HUES6 (cell line): ENCODE results near the gene WFDC13.

ENCODE experiments used
- H3K27ac ChIP-seq: 2 replicates; pipeline ENCODE4 v1.7.0; 2013; ENCODE audit warnings: low read depth, mild to moderate bottlenecking, low read length, inconsistent platforms
- H3K27me3 ChIP-seq: 2 replicates; pipeline ENCODE4 v1.6.1; 2013; ENCODE audit warnings: low read length; ENCODE audit not compliant: control insufficient read depth, insufficient read depth
- H3K36me3 ChIP-seq: 2 replicates; pipeline ENCODE4 v1.6.1; 2013; ENCODE audit warnings: low read length; ENCODE audit not compliant: control insufficient read depth, insufficient read depth
- H3K4me1 ChIP-seq: 2 replicates; pipeline ENCODE4 v1.6.1; 2013; ENCODE audit warnings: low read length; ENCODE audit not compliant: control insufficient read depth, insufficient read depth
- H3K4me3 ChIP-seq: 2 replicates; pipeline ENCODE4 v1.5.1; 2013; ENCODE audit warnings: low read depth, low read length
- H3K9ac ChIP-seq: one replicate; pipeline ENCODE4 v1.6.1; 2013; ENCODE audit warnings: mild to moderate bottlenecking, low read length
- H3K9me3 ChIP-seq: 2 replicates; pipeline ENCODE4 v1.6.1; 2013; ENCODE audit warnings: low read depth, low read length; ENCODE audit not compliant: control insufficient read depth, insufficient read depth

Gene WFDC13

GRCh38 chr20:45722047-45722446 lies 20.2 kb downstream of the WFDC13 start, which contains the start of gene SPINT4:
TSS of gene SPINT4 (plus strand) at chr20:45722347. CDS start at chr20:45722368, 21 bp downstream.
- no peaks in the 10 kb centered on the region for H3K4me1 ChIP-seq
- no peaks in the 10 kb centered on the region for H3K36me3 ChIP-seq
- no peak within 1 kb of the TSS for H3K27ac ChIP-seq
- H3K27me3 ChIP-seq = no peaks in the 10 kb centered on the region
- no peak within 1 kb of the TSS for H3K4me3 ChIP-seq
- peaks cover 3% of the 10 kb centered on the region; the same call in 1 of the 2 replicates for H3K9me3 ChIP-seq
- H3K9ac ChIP-seq = no peak within 1 kb of the TSS

DNA sequence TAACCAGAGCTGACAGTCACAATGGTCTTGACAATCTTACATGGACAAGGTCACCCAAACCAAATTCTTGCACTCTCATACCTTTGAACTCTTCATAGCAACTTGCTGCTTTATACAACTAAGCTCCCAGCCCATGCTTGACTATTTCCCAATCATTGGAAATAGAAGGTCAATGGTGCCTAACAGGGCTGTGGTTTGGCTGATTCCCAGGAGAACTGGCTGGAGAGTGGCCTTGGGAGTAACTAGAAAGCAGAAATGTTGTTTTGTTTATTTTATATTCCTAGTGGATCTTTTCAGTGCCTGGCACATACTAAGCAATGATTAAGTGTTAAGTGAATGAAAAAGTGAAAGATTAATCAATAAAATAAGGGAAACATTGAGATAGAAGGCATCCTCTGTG lies 23.3 kb downstream of the WFDC13 start:
- no peak overlapping the region for H3K9ac ChIP-seq
- H3K27me3 ChIP-seq = no peaks in the 10 kb centered on the region
- no peaks in the 10 kb centered on the region for H3K4me1 ChIP-seq
- H3K36me3 ChIP-seq = no peaks in the 10 kb centered on the region
- H3K4me3 ChIP-seq = no peak overlapping the region
- no peaks in the 10 kb centered on the region for H3K9me3 ChIP-seq
- H3K27ac ChIP-seq = no peak overlapping the region

- Histone ChIP-seq H3K9me3 (peaks cover 8% of the 10 kb centered on the region; the same call in 1 of the 2 replicates), H3K4me1 (no peaks in the 10 kb centered on the region), H3K9ac (no peak overlapping the region), H3K27me3 (no peaks in the 10 kb centered on the region), H3K4me3 (no peak overlapping the region), H3K27ac (no peak overlapping the region), H3K36me3 (no peaks in the 10 kb centered on the region)
Measured at GRCh38 chr20:45727044-45727443, 25.2 kb downstream of the WFDC13 start.

DNA sequence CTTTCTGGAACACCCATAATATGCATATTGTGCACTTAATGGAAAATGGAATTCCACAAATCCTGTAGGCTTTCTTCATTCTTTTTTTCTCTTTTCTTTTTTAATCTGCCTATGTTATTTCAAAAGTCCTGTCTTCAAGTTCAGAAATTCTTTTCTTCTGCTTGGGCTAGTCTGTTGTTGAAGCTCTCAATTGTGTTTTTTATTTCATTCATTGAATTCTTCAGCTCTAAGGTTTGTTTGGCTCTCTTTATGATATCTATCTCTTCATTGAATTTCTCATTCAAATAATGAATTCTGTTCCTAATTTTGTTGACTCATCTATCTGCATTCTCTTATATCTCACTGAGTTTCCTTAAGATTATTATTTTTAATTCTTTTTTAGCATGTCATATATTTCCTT lies 30.4 kb downstream of the WFDC13 start:
- Histone ChIP-seq H3K9me3 (peaks cover 29% of the 10 kb centered on the region), H3K9ac (no peak overlapping the region), H3K4me3 (no peak overlapping the region), H3K27ac (no peak overlapping the region), H3K4me1 (no peaks in the 10 kb centered on the region), H3K36me3 (no peaks in the 10 kb centered on the region), H3K27me3 (no peaks in the 10 kb centered on the region)

DNA sequence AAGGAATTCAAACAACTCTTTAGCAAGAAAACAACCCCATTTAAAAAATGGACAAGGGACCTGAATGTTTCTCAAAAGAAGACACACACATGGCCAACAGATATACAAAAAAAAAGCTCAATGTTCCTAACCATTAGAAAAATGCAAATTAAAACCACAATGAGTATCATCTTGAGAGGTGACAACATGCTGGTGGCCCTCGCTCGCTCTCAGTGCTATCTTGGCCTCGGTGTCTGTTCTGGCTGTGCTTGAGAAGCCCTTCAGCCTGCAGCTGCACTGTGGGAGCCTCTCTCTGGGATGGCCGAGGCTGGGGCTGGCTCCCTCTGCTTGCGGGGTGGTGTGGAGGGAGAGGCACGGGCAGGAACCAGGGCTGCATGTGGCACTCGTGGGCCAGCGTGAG lies 33.7 kb downstream of the WFDC13 start:
- Histone ChIP-seq H3K27me3 (no peaks in the 10 kb centered on the region), H3K9ac (no peak overlapping the region), H3K4me1 (no peaks in the 10 kb centered on the region), H3K4me3 (no peak overlapping the region), H3K36me3 (no peaks in the 10 kb centered on the region), H3K27ac (no peak overlapping the region), H3K9me3 (peaks cover 29% of the 10 kb centered on the region)

- Histone ChIP-seq H3K36me3 (no peaks in the 10 kb centered on the region), H3K27me3 (no peaks in the 10 kb centered on the region), H3K9ac (no peak overlapping the region), H3K9me3 (peaks cover 29% of the 10 kb centered on the region), H3K4me1 (no peaks in the 10 kb centered on the region), H3K4me3 (no peak overlapping the region), H3K27ac (no peak overlapping the region)
Measured at GRCh38 chr20:45735988-45736387, 34.1 kb downstream of the WFDC13 start.

DNA sequence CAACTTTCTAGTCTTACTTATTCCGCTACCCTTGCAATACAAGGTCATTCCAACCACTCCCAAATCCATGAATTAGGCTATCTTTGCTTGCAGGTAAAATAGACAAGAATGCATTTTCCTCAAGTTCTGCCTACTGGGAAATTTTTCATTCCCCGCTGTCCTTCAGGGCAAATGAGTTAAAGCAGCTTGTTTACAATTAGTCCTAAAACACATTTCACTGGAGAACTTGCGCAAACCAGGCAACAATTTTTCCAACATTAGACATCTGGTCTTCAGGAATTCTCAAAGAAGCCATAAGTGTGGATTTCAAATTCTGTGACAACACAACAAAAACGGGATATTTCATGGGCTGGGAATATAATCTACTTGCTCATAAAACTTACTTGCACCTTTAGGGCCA lies 40.8 kb downstream of the WFDC13 start:
- no peak overlapping the region for H3K4me3 ChIP-seq
- H3K9me3 ChIP-seq = no peaks in the 10 kb centered on the region
- H3K36me3 ChIP-seq = no peaks in the 10 kb centered on the region
- H3K27ac ChIP-seq = no peak overlapping the region
- no peak overlapping the region for H3K9ac ChIP-seq
- no peaks in the 10 kb centered on the region for H3K27me3 ChIP-seq
- H3K4me1 ChIP-seq = no peaks in the 10 kb centered on the region

GRCh38 chr20:45745015-45745414 lies 43.2 kb downstream of the WFDC13 start:
- Histone ChIP-seq H3K27ac (no peak overlapping the region), H3K4me3 (no peak overlapping the region), H3K27me3 (no peaks in the 10 kb centered on the region)

DNA sequence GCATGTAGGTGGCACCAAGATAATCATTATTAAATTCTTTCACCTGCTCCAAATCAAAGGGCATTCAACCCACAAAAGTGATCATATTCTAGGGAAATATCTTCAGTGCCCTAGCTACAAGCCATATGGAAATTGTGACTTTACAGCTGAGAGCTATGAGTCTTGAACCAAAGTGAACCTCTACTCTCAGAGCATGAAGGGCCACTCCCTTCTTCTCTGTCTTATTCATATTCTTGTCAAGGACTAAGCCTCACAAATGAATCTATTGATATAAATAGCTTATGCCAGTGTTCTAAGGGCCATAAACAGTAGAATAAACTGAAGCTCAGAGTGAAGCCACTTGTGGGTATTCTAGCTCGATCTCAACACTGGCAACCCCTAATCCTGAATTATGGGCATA lies 49.9 kb downstream of the WFDC13 start:
- no peaks in the 10 kb centered on the region for H3K4me1 ChIP-seq
- H3K36me3 ChIP-seq = no peaks in the 10 kb centered on the region; the same call in 1 of the 2 replicates
- H3K27me3 ChIP-seq = no peaks in the 10 kb centered on the region
- H3K4me3 ChIP-seq = no peak overlapping the region
- H3K9ac ChIP-seq = no peak overlapping the region
- H3K9me3 ChIP-seq = peaks cover 16% of the 10 kb centered on the region
- no peak overlapping the region for H3K27ac ChIP-seq

More at GRCh38 chr20:45745015-45745414, 43.2 kb downstream of the WFDC13 start:
- Histone ChIP-seq H3K4me1 (no peaks in the 10 kb centered on the region), H3K36me3 (no peaks in the 10 kb centered on the region), H3K9me3 (no peaks in the 10 kb centered on the region), H3K9ac (no peak overlapping the region)

GRCh38 chr20:45752746-45753145 lies 50.9 kb downstream of the WFDC13 start:
- Histone ChIP-seq H3K27ac (no peak overlapping the region), H3K9ac (no peak overlapping the region), H3K4me3 (no peak overlapping the region), H3K9me3 (peaks cover 19% of the 10 kb centered on the region), H3K4me1 (no peaks in the 10 kb centered on the region; the same call in 1 of the 2 replicates), H3K27me3 (no peaks in the 10 kb centered on the region), H3K36me3 (no peaks in the 10 kb centered on the region; the same call in 1 of the 2 replicates)

- Histone ChIP-seq H3K4me3 (no peak overlapping the region), H3K27me3 (no peaks in the 10 kb centered on the region), H3K9me3 (peaks cover 25% of the 10 kb centered on the region)
Measured at GRCh38 chr20:45758096-45758495, 56.3 kb downstream of the WFDC13 start.

More at GRCh38 chr20:45758096-45758495, 56.3 kb downstream of the WFDC13 start:
- H3K27ac ChIP-seq = peak overlapping the region; percentile 76; the same call in 1 of the 2 replicates
- peaks cover 22% of the 10 kb centered on the region; the same call in 1 of the 2 replicates for H3K36me3 ChIP-seq
- peak overlapping the region; percentile 58 for H3K9ac ChIP-seq
- H3K4me1 ChIP-seq = peaks cover 5% of the 10 kb centered on the region; the same call in 1 of the 2 replicates
